GM04503 (cell line): Measurements from ENCODE around the gene PDE3B.
"Not testable (repeated sequence)": the region's sequence is repeated elsewhere in the genome, so short reads cannot be mapped to it uniquely, and the experiment has no call there.

ENCODE experiments used
- DNase-seq: peaks from one replicate; pipeline ENCODE4 v3.0.0-alpha.2; 2012; ENCODE audit warnings: low read depth

Gene PDE3B

DNA sequence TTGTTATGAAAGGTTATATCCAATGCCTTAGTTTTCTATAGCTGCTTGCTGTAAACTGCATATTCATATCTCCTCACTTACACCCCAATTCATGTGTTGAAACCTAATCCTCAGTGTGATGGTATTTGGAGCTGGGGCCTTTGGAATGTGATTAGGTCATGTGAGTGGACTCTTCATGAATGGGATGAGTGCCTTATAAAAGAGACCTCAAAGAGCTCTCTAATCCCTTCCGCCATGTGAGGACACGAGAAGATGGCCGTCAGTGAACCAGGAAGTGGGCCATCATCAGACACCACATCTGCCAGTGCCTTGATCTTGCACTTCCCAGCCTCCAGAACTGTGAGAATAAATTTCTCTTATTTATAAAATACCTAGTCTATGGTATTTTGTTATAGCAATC lies 169.2 kb downstream of the PDE3B start:
- DNase-seq, result no peak

DNA sequence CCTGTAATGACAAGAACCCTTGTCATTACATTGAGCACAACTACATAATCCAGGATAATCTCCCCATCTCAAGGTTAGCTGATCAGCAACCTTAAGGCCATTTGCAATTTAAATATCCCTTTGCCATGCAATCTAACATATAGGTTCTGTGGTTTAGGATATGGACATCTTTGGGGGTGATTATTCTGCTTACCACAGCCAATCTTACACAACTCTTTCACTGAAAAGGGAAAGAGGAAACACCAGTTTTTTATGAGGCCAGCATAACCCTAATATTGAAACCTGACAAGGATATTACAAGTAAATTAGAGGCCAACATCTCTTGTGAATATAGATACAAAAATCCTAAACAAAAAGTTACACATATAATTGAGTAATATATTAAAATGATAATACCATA lies 169.9 kb downstream of the PDE3B start:
- no peak for DNase-seq

- no peak for DNase-seq
These were observed 175.2 kb downstream of the PDE3B start for GRCh38 chr11:14818779-14819178.

DNA sequence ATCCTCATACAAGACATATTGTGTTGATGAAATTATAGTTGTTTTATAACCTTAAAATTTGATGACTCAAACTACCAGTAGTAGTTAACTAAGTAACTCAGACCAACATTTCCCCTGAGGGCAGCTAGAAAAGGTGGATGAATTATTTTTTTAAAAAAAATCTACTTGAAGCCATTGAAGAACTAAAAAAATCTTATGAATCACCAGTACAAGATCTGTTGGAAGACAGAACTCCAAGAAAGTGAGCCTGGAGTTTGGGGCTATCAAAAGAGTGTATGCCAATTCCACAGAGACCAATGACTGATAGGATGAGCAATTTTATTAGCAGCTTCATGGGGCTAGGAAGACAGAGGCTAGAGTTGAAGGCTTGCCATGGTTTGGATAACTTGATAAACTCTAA lies 176.0 kb downstream of the PDE3B start:
- DNase-seq, result no peak

DNA sequence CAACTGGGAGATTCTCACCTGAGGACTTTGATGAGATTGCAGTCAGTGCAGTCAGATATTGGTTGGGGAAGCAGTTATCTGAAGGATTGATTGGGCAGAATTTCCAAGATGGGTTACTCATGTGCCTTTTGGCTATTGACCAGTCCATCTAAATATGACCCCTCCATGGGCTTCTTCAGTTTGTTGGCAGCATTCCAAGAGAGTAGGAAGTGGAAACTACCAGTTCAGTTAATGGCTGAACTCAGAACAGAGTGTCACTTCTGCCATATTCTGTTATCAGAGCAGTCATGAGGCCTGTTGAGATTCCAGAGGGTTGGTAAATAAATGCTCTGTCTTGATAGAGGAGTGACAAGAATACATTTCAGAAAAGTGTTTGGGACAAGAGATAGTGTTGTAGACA lies 177.4 kb downstream of the PDE3B start:
- no peak for DNase-seq

GRCh38 chr11:14826600-14826999 lies 183.0 kb downstream of the PDE3B start:
- DNase-seq, result no peak

- no peak for DNase-seq
These were observed 192.2 kb downstream of the PDE3B start for GRCh38 chr11:14835496-14836492.

- no peak for DNase-seq
These were observed 198.4 kb downstream of the PDE3B start for GRCh38 chr11:14842002-14842401.

GRCh38 chr11:14852571-14853177 lies 209.1 kb downstream of the PDE3B start:
- DNase-seq, result no peak

DNA sequence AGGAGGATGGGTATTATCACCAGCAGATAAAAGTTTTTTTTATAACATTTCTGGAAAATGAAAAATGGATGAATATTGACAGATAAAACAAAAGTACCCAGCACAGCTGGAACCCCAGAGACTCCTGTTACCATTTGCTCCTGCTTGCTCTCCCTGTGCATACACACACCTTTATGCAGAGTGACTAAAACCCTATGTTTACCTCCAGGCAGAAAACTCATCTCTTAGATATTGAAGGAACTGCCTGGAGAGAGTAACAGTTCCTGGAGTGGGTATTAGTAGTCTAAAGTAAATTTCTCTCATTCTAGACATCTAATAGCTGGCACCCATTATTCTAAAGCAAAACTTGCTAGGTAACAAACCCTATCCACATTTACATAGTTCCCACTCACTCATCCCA lies 210.5 kb downstream of the PDE3B start:
- DNase-seq, result no peak

GRCh38 chr11:14855890-14856289 lies 212.3 kb downstream of the PDE3B start:
- DNase-seq, result no peak

DNA sequence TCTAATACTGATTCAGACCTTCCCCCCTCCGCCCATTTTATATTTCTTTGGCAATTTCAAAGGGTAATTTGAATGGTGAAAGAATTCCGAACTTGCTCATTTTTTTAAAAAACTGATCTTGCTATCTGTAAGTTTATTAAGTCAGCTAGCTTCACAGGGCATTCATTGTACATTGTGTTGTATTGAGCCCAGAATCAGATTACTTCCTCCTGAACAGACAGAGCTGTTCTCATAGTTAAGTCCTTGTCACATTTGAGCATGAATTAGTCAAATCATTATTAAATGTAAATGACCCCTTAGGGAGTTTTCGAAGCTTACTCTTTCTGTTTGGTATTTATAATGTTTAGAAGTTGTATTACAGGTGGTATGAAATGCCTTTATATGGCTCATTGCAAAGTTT lies 214.0 kb downstream of the PDE3B start:
- DNase-seq, result no peak

GRCh38 chr11:14858404-14858803 lies 214.8 kb downstream of the PDE3B start:
- DNase-seq, result no peak

GRCh38 chr11:14860511-14860910 lies 216.9 kb downstream of the PDE3B start:
- DNase-seq, result no peak

DNA sequence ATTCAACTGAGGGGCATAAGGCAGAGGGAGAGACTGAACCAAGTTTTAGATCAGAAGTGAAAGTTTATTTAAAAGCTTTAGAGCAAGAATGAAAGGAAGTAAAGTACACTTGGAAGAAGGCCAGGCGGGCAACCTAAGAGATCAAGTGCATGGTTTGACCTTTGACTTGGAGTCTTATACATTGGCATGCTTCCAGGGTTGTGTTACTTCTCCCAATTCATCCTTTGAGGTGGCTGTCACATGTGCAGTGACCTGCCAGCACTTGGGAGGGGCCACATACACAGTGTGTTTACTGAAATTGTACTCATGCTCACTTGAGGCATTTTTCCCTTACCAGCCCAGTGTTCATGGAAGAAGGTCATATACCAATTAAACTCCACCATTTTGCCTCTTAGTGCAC lies 218.1 kb downstream of the PDE3B start:
- no peak for DNase-seq

GRCh38 chr11:14863775-14864174 lies 220.2 kb downstream of the PDE3B start:
- DNase-seq, result not testable (repeated sequence)

DNA sequence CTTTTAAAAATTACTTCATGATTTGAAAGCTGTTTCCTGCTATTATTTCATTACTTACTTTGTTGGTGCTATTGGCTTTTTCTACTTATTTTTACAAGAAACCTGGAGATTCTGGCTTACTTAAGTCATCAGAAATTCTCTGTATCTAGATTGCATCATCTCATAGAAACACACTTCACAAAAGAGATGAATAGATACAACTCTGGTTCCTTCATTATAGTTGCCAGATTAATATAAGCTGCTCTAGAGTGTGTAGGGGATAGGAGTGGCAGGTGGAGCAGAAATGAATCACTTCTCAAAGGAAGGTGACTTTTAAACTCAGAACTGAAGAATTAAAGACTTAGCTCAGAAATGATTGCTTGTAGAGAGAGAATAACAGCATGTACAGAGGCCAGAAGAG lies 228.4 kb downstream of the PDE3B start:
- no peak for DNase-seq

GRCh38 chr11:14873632-14874031 lies 230.0 kb downstream of the PDE3B start:
- DNase-seq, result no peak

DNA sequence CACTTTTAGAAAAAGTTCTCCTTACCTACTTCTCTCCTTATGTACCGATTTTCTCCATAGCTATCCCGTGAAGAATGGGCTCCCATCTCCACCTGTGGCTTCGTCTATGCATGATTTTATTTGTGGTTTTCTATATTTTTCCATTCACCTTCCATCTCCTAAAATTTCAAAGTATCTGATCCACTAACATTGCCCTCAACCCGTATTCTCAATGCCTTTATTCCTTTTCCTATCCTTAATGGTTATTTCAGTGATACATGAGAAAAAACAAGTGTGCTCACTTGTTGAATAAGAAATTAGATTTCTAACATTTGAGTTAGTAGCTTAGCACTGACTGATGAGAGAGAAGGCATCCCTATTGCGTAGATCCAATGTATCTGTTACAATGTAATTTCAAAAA lies 231.6 kb downstream of the PDE3B start:
- DNase-seq, result no peak

DNA sequence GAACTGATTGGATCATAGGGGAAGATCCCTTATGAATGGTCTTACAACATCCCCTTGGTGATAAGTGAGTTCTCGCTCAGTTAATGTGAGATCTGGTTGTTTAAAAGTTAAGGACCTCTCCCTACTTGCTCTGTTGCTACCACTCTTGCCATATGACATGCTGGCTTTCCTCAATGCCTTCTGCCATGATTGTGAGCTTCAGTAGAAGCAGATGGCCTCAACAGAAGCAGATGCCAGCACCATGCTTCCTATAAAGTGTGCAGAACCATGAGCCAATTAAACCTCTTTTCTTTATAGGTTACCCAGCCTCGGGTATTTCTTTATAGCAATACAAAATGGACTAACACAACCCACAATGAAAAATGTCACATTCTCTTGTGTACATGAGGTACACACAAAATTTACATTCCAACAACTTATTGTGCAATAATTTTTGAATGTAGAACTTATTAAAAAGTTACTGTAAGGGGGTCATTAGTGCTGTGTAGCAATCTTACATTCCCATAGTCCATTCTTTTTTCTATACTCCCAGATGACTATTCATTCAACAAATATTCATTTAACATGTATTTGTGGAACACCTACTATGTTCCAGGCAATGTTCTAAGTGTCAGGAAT lies 238.1 kb downstream of the PDE3B start:
- DNase-seq, result no peak

- no peak for DNase-seq
These were observed 238.6 kb downstream of the PDE3B start for GRCh38 chr11:14882196-14882595.

GRCh38 chr11:14883683-14884082 lies 240.1 kb downstream of the PDE3B start:
- not testable (repeated sequence) for DNase-seq

- DNase-seq, result no peak
These were observed 241.2 kb downstream of the PDE3B start for GRCh38 chr11:14884667-14885273.
